Measurements from ENCODE around the gene ARL11.

Gene ARL11

GRCh38 chr13:49615836-49616675, 12.3 kb upstream of the ARL11 start:
- DNase-seq, result no peak

- no peak for DNase-seq
Observed at GRCh38 chr13:49616676-49617065, 11.6 kb upstream of the ARL11 start.

GRCh38 chr13:49620170-49620621, 8.1 kb upstream of the ARL11 start:
- DNase-seq, result peak; percentile 15 to 57

GRCh38 chr13:49622174-49622946, 5.9 kb upstream of the ARL11 start:
- DNase-seq, result no peak

GRCh38 chr13:49624229-49624628, 4.1 kb upstream of the ARL11 start:
- no peak for DNase-seq

- no peak for DNase-seq
Observed at GRCh38 chr13:49625392-49626079, 2.8 kb upstream of the ARL11 start.

- DNase-seq, result no peak
Observed at GRCh38 chr13:49629196-49629938, 1.1 kb downstream of the ARL11 start.

- no peak for DNase-seq
Observed at GRCh38 chr13:49629947-49630346, 1.6 kb downstream of the ARL11 start.

- no peak for DNase-seq
Observed at GRCh38 chr13:49630580-49630979, 2.3 kb downstream of the ARL11 start.

GRCh38 chr13:49632156-49632555, 3.8 kb downstream of the ARL11 start:
- no peak for DNase-seq

- no peak for DNase-seq
Observed at GRCh38 chr13:49633710-49634109, 5.4 kb downstream of the ARL11 start.

GRCh38 chr13:49635599-49636433, 7.5 kb downstream of the ARL11 start:
- DNase-seq, result no peak

- no peak for DNase-seq
Observed at GRCh38 chr13:49636705-49637104, 8.4 kb downstream of the ARL11 start.

- no peak for DNase-seq
Observed at GRCh38 chr13:49638030-49638743, 9.9 kb downstream of the ARL11 start.

GRCh38 chr13:49638744-49639072, 10.4 kb downstream of the ARL11 start:
- DNase-seq, result no peak

- DNase-seq, result no peak
Observed at GRCh38 chr13:49641801-49642291, 13.5 kb downstream of the ARL11 start.

- DNase-seq, result no peak
Observed at GRCh38 chr13:49643035-49643646, 14.8 kb downstream of the ARL11 start.

GRCh38 chr13:49645451-49645850, 17.1 kb downstream of the ARL11 start:
- no peak for DNase-seq

GRCh38 chr13:49646688-49647087, 18.4 kb downstream of the ARL11 start:
- DNase-seq, result no peak

GRCh38 chr13:49649244-49649962, 21.1 kb downstream of the ARL11 start:
- DNase-seq, result no peak
